ENCODE data around the gene PARD3. TPM values are rescaled to one million over a fixed set of nuclear protein-coding genes. Genes with fewer than 3 reads are reported as not detected.

PARD3 gene
- total RNA-seq, 2 donors from 2014 or later = 59.6 to 74.6 TPM

GRCh38 chr10:34154383-34154900 is 660.7 kb downstream of the PARD3 start:
- DNase-seq = no peak
- TF ChIP-seq CTCF (conservative IDR thresholded peaks at IDR 0.05) = no peak
- no peaks in the 10 kb centered on the region for H3K9me3 Mint-ChIP-seq
- H3K4me1 ChIP-seq (ENCODE audit: control insufficient read depth, insufficient read depth, low read length) = no peaks in the 10 kb centered on the region
- H3K27ac ChIP-seq (ENCODE audit: low read depth, low read length) = no peak overlapping the region
- no peaks in the 10 kb centered on the region for H3K36me3 ChIP-seq (ENCODE audit: control insufficient read depth, insufficient read depth, low read length)
- H3K4me3 ChIP-seq (ENCODE audit: low read length) = no peak overlapping the region
- no peak overlapping the region for H3K9ac ChIP-seq (ENCODE audit: extremely low read depth, low read length, poor library complexity, severe bottlenecking)
- H3K27me3 ChIP-seq (ENCODE audit: control insufficient read depth, insufficient read depth, low read length, poor library complexity, severe bottlenecking) = no peaks in the 10 kb centered on the region
- no peak overlapping the region for H3K27ac Mint-ChIP-seq
- no peak overlapping the region for H3K4me3 Mint-ChIP-seq
- peaks cover 6% of the 10 kb centered on the region for H3K4me1 Mint-ChIP-seq
- WGBS, 2 experiments (ENCODE audit: insufficient coverage in 1 of 2, insufficient read length in 1 of 2) = 80 to 86% methylated on average over 2 to 5 of the region's 5 CpGs
- no peaks in the 10 kb centered on the region for H3K9me3 ChIP-seq (ENCODE audit: control insufficient read depth, low read length)
- H3K36me3 Mint-ChIP-seq (ENCODE audit: low read depth) = no peaks in the 10 kb centered on the region
- H3K27me3 Mint-ChIP-seq (ENCODE audit: insufficient read depth) = no peaks in the 10 kb centered on the region

- DNase-seq = no peak
- H3K9me3 Mint-ChIP-seq = no peaks in the 10 kb centered on the region
- H3K27me3 Mint-ChIP-seq (ENCODE audit: insufficient read depth) = no peaks in the 10 kb centered on the region
- 86 to 90% methylated on average over 1 to 4 of the region's 4 CpGs for WGBS, 2 experiments (ENCODE audit: insufficient coverage in 1 of 2, insufficient read length in 1 of 2)
- peaks cover 6% of the 10 kb centered on the region for H3K4me1 Mint-ChIP-seq
- H3K36me3 ChIP-seq (ENCODE audit: control insufficient read depth, insufficient read depth, low read length) = no peaks in the 10 kb centered on the region
- no peak for TF ChIP-seq CTCF (conservative IDR thresholded peaks at IDR 0.05)
- no peaks in the 10 kb centered on the region for H3K36me3 Mint-ChIP-seq (ENCODE audit: low read depth)
- no peaks in the 10 kb centered on the region for H3K4me1 ChIP-seq (ENCODE audit: control insufficient read depth, insufficient read depth, low read length)
- no peaks in the 10 kb centered on the region for H3K27me3 ChIP-seq (ENCODE audit: control insufficient read depth, insufficient read depth, low read length, poor library complexity, severe bottlenecking)
- no peak overlapping the region for H3K27ac ChIP-seq (ENCODE audit: low read depth, low read length)
- H3K9ac ChIP-seq (ENCODE audit: extremely low read depth, low read length, poor library complexity, severe bottlenecking) = no peak overlapping the region
- no peak overlapping the region for H3K27ac Mint-ChIP-seq
- no peaks in the 10 kb centered on the region for H3K9me3 ChIP-seq (ENCODE audit: control insufficient read depth, low read length)
- no peak overlapping the region for H3K4me3 ChIP-seq (ENCODE audit: low read length)
- no peak overlapping the region for H3K4me3 Mint-ChIP-seq
Measured at GRCh38 chr10:34153663-34154382, 661.3 kb downstream of the PARD3 start.

- H3K9me3 ChIP-seq (ENCODE audit: control insufficient read depth, low read length) = no peaks in the 10 kb centered on the region
- H3K4me1 ChIP-seq (ENCODE audit: control insufficient read depth, insufficient read depth, low read length) = no peaks in the 10 kb centered on the region
- H3K36me3 ChIP-seq (ENCODE audit: control insufficient read depth, insufficient read depth, low read length) = no peaks in the 10 kb centered on the region
- no peaks in the 10 kb centered on the region for H3K27me3 Mint-ChIP-seq (ENCODE audit: insufficient read depth)
- H3K36me3 Mint-ChIP-seq (ENCODE audit: low read depth) = no peaks in the 10 kb centered on the region
- H3K9ac ChIP-seq (ENCODE audit: extremely low read depth, low read length, poor library complexity, severe bottlenecking) = no peak overlapping the region
- H3K4me3 ChIP-seq (ENCODE audit: low read length) = no peak overlapping the region
- H3K27ac Mint-ChIP-seq = no peak overlapping the region
- no peak overlapping the region for H3K4me3 Mint-ChIP-seq
- 50 to 60% methylated on average over 1 of the region's 1 CpG for WGBS, 2 experiments (ENCODE audit: insufficient coverage in 1 of 2, insufficient read length in 1 of 2)
- no peak overlapping the region for H3K27ac ChIP-seq (ENCODE audit: low read depth, low read length)
- no peak for DNase-seq
- H3K9me3 Mint-ChIP-seq = no peaks in the 10 kb centered on the region
- no peak for TF ChIP-seq CTCF (conservative IDR thresholded peaks at IDR 0.05)
- no peaks in the 10 kb centered on the region for H3K27me3 ChIP-seq (ENCODE audit: control insufficient read depth, insufficient read depth, low read length, poor library complexity, severe bottlenecking)
- H3K4me1 Mint-ChIP-seq = peaks cover 6% of the 10 kb centered on the region
Measured at GRCh38 chr10:34152434-34152833, 662.7 kb downstream of the PARD3 start.

All from endodermal cell (in vitro differentiated cells).